ENCODE results near the gene DAB2IP. TPM values are rescaled to one million over a fixed set of nuclear protein-coding genes. Genes with fewer than 3 reads are reported as not detected.

The DAB2IP gene
- polyA plus RNA-seq, 1 donor (not counting 4 experiments of a cell fraction or from before 2014, with no cell fraction given): 28.6 TPM

- H3K9ac ChIP-seq (ENCODE audit: control insufficient read depth, extremely low read depth, insufficient read depth, low read length): no peak overlapping the region
- FAIRE-seq (no peak), DNase-seq (ENCODE audit: low read depth, low spot score) (no peak)
- TF ChIP-seq EZH2 (IDR thresholded peaks at IDR 0.05; ENCODE audit: low read length): no peak
- TF ChIP-seq, protein P1, sequence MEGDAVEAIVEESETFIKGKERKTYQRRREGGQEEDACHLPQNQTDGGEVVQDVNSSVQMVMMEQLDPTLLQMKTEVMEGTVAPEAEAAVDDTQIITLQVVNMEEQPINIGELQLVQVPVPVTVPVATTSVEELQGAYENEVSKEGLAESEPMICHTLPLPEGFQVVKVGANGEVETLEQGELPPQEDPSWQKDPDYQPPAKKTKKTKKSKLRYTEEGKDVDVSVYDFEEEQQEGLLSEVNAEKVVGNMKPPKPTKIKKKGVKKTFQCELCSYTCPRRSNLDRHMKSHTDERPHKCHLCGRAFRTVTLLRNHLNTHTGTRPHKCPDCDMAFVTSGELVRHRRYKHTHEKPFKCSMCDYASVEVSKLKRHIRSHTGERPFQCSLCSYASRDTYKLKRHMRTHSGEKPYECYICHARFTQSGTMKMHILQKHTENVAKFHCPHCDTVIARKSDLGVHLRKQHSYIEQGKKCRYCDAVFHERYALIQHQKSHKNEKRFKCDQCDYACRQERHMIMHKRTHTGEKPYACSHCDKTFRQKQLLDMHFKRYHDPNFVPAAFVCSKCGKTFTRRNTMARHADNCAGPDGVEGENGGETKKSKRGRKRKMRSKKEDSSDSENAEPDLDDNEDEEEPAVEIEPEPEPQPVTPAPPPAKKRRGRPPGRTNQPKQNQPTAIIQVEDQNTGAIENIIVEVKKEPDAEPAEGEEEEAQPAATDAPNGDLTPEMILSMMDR (optimal IDR thresholded peaks at IDR 0.05 in 1 of 3, IDR thresholded peaks at IDR 0.05 in 1 of 3, conservative IDR thresholded peaks at IDR 0.05 in 1 of 3; ENCODE audit: extremely low read depth in 1 of 3, insufficient read depth in 2 of 3, low read length in 3 of 3): no peak
- no peaks in the 10 kb centered on the region for H3K4me1 ChIP-seq (ENCODE audit: control insufficient read depth, extremely low read depth, insufficient read depth, low read length)
- H3K4me3 ChIP-seq (ENCODE audit: control insufficient read depth in 2 of 3, extremely low read depth in 1 of 3, insufficient read depth in 2 of 3, low read depth in 1 of 3, low read length in 3 of 3): no peak overlapping the region
- peaks cover 2% of the 10 kb centered on the region for H3K79me2 ChIP-seq (ENCODE audit: control insufficient read depth, insufficient read depth, low read length)
- no peaks in the 10 kb centered on the region for H3K27me3 ChIP-seq (ENCODE audit: control insufficient read depth, extremely low read depth, insufficient read depth, low read length)
- no peaks in the 10 kb centered on the region for H3K9me3 ChIP-seq (ENCODE audit: control insufficient read depth, low read depth, low read length)
- H2AFZ ChIP-seq (ENCODE audit: control insufficient read depth, low read length): no peak overlapping the region
- no peak overlapping the region for H3K4me2 ChIP-seq (ENCODE audit: control insufficient read depth, extremely low read depth, insufficient read depth, low read depth, low read length)
- dilution Hi-C loops (cut with MboI; ENCODE audit: extremely low pct_ligation_motif_present, low sequenced_read_pairs): no loop called here
- H3K27ac ChIP-seq (ENCODE audit: control insufficient read depth, insufficient read depth, low read length): no peak overlapping the region
- no peaks in the 10 kb centered on the region for H3K9me1 ChIP-seq (ENCODE audit: control insufficient read depth, extremely low read depth, insufficient read depth, low read length)
- H3K36me3 ChIP-seq (ENCODE audit: control insufficient read depth in 2 of 2, extremely low read depth in 1 of 2, insufficient read depth in 2 of 2, low read length in 2 of 2): peaks cover 34 to 63% of the 10 kb centered on the region in 2 experiments
- no peaks in the 10 kb centered on the region for H4K20me1 ChIP-seq (ENCODE audit: control insufficient read depth, extremely low read depth, insufficient read depth, low read length)
These were observed 122.0 kb downstream of the DAB2IP start for GRCh38 chr9:121773286-121773953.

- no peaks in the 10 kb centered on the region for H3K27me3 ChIP-seq (ENCODE audit: control insufficient read depth, extremely low read depth, insufficient read depth, low read length)
- FAIRE-seq (no peak), DNase-seq (ENCODE audit: low read depth, low spot score) (no peak)
- no peaks in the 10 kb centered on the region for H3K9me3 ChIP-seq (ENCODE audit: control insufficient read depth, low read depth, low read length)
- H3K4me1 ChIP-seq (ENCODE audit: control insufficient read depth, extremely low read depth, insufficient read depth, low read length): no peaks in the 10 kb centered on the region
- H3K9me1 ChIP-seq (ENCODE audit: control insufficient read depth, extremely low read depth, insufficient read depth, low read length): no peaks in the 10 kb centered on the region
- no peak overlapping the region for H3K4me2 ChIP-seq (ENCODE audit: control insufficient read depth, extremely low read depth, insufficient read depth, low read depth, low read length)
- no peak overlapping the region for H3K4me3 ChIP-seq (ENCODE audit: control insufficient read depth in 2 of 3, extremely low read depth in 1 of 3, insufficient read depth in 2 of 3, low read depth in 1 of 3, low read length in 3 of 3)
- H3K36me3 ChIP-seq (ENCODE audit: control insufficient read depth in 2 of 2, extremely low read depth in 1 of 2, insufficient read depth in 2 of 2, low read length in 2 of 2): peaks cover 29 to 62% of the 10 kb centered on the region in 2 experiments
- peaks cover 2% of the 10 kb centered on the region for H3K79me2 ChIP-seq (ENCODE audit: control insufficient read depth, insufficient read depth, low read length)
- H4K20me1 ChIP-seq (ENCODE audit: control insufficient read depth, extremely low read depth, insufficient read depth, low read length): no peaks in the 10 kb centered on the region
- TF ChIP-seq, protein P1 (optimal IDR thresholded peaks at IDR 0.05 in 1 of 3, IDR thresholded peaks at IDR 0.05 in 1 of 3, conservative IDR thresholded peaks at IDR 0.05 in 1 of 3; ENCODE audit: extremely low read depth in 1 of 3, insufficient read depth in 2 of 3, low read length in 3 of 3): no peak
- TF ChIP-seq EZH2 (IDR thresholded peaks at IDR 0.05; ENCODE audit: low read length): no peak
- H2AFZ ChIP-seq (ENCODE audit: control insufficient read depth, low read length): no peak overlapping the region
- dilution Hi-C loops (cut with MboI; ENCODE audit: extremely low pct_ligation_motif_present, low sequenced_read_pairs): no loop called here
- no peak overlapping the region for H3K27ac ChIP-seq (ENCODE audit: control insufficient read depth, insufficient read depth, low read length)
- H3K9ac ChIP-seq (ENCODE audit: control insufficient read depth, extremely low read depth, insufficient read depth, low read length): no peak overlapping the region
These were observed 122.7 kb downstream of the DAB2IP start for GRCh38 chr9:121773954-121774714.
